ENCODE data around the gene ANKS1A.
"Not testable (repeated sequence)": the region's sequence is repeated elsewhere in the genome, so short reads cannot be mapped to it uniquely, and the experiment has no call there.

ANKS1A gene

GRCh38 chr6:34884996-34885395 lies 4.1 kb upstream of the ANKS1A start:
- DNase-seq = no peak

DNA sequence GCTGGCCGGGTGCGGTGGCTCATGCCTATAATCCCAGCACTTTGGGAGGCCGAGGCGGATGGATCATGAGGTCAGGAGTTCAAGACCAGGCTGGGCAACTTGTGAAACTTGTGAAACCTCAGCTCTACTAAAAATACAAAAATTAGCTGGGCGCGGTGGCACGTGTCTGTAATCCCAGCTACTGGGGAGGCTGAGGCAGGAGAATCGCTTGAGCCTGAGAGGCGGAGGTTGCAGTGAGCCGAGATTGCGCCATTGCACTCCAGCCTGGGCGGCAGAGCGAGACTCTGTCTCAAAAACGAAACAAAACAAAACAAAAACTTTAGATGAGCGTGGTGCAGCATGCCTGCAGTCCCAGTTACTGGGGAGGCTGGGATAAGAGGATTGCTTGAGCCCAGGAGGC lies 3.2 kb upstream of the ANKS1A start:
- DNase-seq = not testable (repeated sequence)

DNA sequence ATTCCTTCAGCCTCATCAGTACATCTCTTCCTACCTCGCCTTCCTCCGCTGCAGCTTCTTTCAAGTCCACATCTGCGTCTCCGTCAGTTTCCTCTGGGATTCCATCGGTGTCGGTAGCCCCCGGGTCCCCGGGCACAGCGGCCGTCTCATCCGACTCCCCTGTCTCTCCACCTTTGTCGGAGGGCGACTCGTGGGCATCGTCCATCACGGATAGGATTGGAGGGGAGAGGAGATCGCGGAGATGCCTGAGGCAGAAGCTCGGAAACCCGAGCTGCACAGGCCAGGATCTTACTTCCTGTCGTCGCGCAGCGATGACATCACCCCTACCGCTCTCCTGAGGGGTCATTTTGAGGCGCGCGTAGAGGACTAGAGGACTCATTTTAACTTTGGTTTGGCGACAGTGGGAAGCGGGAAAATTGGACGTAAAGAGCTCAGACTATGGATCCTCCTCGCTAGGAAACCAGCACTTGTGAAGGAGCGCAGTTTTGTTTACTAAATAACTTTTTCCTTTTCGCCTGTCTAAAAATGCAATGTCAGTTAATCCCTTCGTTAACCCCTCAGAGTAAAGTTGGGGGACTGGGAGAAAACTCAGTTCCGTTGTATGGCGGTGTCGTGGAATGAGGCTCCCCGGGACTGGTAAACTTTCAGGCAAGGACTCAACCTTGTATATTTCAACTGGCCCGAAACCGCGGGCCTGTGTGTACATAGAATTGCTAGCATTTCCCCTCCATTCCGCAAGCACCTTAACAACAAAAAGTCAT lies 1.1 kb upstream of the ANKS1A start, which contains the start of gene TAF11:
TAF11 (minus strand) TSS at position 290 of the 761 bp plus-strand sequence; CDS start at position 205, 85 bp downstream.
- peak; percentile 91 for DNase-seq

DNA sequence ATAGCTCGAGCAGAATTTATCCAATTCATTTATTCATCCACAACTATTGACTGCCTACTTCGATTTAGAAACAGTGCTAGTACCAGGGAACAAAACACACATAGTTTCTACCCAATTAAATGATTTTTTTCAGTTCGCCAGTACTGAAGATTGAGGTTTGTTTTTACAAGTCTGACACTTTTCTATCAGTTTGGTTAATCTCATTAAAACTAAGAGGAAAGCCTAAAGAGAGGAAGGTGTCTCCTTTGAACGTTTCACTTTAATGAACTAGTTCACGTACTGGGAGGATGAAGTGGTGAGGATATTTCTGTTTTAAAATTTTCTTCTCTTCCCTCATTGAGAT lies 570 bp upstream of the ANKS1A start:
- no peak for DNase-seq

- DNase-seq = no peak
Observed at GRCh38 chr6:34890533-34890925, 1.5 kb downstream of the ANKS1A start.

GRCh38 chr6:34891296-34891695 lies 2.2 kb downstream of the ANKS1A start:
- no peak for DNase-seq

GRCh38 chr6:34894693-34895092 lies 5.6 kb downstream of the ANKS1A start:
- DNase-seq = no peak

DNA sequence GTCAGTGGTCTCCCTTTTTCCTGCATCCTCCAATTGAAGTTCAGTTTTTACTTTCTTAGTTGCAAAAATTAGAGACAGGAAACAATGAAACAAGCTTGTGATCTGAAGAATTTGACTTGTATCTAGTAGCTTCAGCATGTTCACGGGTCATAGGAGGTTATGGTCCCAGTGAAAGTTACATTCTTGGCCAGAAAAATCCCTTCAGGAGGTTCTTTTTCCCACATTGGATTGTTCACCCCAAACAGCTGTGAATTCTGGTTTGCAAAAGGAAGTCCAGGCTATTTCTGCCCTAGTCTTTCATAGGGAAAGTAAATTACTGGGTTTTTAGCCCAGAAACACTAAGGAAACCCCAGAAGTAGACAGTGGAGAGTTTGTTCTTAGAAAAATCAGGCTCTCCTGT lies 8.1 kb downstream of the ANKS1A start:
- no peak for DNase-seq

- no peak for DNase-seq
Observed at GRCh38 chr6:34897716-34898115, 8.7 kb downstream of the ANKS1A start.

DNA sequence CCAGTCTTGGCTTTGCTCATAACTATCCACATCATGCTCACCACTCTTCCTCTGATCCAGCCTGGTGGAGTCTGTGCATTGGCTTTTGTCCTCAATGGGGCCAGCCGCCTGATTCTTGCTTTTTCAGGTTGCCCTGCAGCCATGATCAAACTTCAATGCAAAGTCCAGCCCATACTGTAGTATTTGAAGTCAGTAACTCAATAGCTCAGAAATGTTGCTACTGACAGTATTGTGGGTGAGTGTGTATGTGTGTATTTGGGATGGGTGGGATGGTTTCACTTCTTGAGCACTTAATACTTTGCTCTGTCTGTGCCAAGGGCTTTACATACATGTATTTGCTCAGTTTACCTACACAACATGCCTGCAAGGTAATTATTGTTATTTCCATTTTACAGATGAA lies 10.7 kb downstream of the ANKS1A start:
- not testable (repeated sequence) for DNase-seq

DNA sequence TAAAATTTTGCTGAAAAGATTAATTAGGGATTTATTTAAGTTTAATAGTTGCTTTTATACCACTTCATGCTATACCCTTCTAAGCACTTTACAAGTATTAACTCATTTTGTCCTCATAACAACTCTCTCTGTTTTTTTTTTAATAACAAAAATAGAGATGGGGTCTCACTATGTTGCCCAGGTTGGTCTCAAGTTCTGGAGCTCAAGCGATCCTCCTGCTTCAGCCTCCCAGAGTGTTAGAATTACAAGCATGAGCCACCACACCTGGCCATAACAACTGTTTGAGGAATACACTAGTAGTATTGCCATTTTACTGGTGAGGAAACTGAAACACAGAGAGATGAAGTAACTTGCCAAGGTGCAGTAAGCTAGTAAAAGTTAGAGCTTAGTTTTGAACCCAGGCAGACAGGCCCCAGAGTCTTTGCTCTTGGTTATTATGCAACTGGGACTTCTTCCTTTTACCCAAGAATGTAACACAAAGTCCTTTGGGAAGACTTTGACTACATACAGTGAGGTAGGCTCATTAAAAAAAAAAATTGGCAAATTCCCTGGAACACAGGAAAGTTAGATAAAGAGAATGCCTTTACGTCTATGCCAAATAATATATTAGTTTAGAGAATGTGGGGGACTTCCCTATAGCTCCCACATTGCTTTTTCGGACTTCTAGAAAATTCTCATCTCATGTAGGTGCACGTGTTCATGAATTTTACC lies 11.4 kb downstream of the ANKS1A start:
- DNase-seq = no peak

- no peak for DNase-seq
Observed at GRCh38 chr6:34901930-34902329, 12.9 kb downstream of the ANKS1A start.

DNA sequence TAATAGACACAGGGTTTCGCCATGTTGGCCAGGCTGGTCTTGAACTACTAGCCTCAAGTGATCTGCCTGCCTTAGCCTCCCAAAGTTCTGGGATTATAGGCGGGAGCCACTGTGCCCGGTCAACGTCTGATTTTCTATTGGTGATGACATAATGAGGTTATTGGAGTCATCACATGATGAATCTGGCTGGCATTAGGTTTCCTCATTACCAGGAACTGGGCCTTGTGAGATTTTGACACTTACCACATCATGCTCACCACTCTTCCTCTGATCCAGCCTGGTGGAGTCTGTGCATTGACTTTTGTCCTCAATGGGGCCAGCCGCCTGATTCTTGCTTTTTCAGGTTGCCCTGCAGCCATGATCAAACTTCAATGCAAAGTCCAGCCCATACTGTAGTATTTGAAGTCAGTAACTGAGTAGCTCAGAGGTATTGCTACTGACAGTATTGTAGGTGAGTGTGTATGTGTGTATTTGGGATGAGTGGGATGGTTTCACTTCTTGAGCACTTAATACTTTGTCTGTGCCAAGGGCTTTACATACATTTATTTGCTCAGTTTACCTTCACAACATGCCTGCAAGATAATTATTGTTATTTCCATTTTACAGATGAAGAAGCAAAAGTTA lies 16.0 kb downstream of the ANKS1A start:
- no peak for DNase-seq

DNA sequence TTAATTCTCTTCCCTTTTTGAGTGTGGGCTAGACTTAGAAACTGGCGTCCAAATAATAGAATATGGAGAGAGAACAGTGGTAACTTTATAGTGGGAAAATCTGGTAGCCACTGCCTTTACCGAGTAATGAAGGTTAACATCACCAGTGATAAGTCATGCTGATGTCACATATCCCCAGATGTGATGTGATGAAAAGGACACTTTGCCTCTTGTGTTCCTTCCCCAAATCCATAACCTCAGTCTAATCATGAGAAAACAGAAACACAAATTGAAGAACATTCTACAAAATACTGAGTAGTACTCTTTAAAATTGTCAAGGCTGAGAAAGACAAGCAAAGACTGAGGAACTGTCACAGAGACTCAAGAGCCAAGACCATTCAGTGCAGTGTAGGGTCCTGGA lies 17.8 kb downstream of the ANKS1A start:
- DNase-seq = no peak

DNA sequence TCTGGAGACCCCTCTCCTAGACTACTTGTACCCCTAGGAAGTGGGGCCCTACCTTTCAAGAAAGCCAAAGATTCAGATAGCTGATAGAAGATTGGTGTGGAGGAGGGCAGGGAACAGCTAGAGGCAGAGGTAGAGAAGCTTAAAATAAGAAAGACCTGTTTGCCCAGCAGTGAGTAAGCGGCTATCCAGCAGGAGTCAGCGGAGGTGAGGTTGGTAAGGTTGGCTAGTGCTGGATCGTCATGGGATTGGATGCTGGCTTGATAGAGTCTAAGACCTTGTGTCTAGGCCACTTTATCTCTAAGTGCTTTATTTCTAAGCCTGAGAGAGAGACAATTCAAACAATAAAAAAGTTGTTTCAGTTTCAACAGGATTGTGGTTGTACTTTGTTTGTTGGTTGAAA lies 19.1 kb downstream of the ANKS1A start:
- no peak for DNase-seq

- DNase-seq = no peak
Observed at GRCh38 chr6:34909320-34909883, 20.3 kb downstream of the ANKS1A start.

DNA sequence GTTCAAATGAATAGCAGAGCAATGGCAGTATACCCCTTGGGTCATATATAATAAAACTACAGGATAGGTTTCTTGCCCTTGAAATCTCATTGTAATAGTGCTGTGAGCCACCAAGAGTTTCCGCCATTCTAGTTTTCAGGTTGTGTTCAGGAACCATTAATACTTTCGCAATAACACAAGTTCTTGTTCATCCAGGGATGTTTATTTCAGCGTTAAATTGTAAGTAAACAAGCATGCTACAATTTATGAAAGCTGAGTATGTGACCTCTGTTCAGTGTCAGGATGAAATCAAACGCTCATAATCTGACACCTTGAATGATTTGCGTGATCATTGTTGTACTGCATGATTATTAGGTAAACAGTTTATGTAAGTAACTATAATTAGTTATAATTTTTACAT lies 22.8 kb downstream of the ANKS1A start:
- DNase-seq = no peak

DNA sequence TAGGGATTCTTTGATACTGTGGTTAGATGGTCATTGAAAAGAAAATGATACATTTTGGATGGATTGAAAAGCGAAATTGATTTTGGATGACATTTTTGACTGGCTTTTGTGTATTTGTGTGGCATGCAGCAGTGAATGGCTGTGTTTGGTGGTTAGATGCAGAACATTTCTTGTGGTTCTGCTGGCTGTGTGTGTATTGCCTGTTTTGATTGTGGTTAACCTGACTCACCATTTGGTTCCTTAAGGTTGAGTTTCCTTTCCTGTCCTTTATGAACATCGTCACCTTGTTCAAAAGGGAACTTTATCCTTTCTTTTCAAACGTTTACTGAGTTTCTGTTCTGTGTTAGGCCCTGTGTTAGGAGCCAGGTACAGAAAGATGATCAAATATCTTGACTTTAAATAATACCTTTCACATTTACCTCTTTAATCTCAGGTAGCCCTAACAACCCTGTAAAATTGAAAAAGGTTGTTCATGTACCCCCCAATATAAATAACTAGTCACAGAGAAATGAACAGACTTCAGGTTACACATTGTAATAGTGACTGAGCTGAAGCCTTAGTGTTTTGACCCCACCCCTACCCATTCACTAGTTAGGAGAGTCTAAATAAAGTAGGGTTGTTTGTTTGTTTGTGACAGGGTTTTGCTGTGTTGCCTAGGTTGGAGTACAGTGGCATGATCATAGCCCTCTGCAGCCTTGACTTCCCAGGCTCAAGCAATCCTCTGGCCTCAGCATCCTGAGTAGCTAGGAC lies 23.8 kb downstream of the ANKS1A start:
- DNase-seq = peak; percentile 48

- DNase-seq = no peak
Observed at GRCh38 chr6:34914358-34914757, 25.3 kb downstream of the ANKS1A start.

DNA sequence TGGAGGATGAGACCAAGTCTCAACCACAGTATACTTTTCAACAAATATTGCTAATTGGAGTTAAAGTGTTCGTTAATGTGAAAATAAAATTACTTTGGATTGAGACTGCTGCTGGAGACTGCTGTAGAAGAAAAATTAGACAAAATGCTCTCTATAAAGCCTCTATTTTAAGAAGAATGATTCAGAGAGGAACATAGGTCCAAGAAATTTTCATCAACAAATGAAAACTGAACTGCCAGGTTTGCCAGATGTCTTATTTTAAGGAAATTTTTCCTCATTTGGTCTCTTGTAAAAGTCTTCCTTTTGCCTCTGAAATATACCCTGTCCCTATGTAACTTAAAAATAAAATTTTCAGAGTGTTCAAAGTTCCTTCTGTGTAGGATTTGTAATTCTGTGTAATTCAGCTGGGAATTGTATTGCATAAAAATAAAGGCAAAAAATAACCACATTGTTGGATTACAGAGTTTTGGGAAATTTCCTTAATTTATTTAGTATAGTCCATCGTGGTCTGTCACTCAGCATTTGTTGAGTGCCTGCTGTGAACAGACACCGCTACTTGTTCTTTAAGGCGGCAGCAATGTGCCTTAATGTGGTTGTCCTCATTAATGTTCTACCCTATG lies 27.4 kb downstream of the ANKS1A start:
- DNase-seq = no peak

DNA sequence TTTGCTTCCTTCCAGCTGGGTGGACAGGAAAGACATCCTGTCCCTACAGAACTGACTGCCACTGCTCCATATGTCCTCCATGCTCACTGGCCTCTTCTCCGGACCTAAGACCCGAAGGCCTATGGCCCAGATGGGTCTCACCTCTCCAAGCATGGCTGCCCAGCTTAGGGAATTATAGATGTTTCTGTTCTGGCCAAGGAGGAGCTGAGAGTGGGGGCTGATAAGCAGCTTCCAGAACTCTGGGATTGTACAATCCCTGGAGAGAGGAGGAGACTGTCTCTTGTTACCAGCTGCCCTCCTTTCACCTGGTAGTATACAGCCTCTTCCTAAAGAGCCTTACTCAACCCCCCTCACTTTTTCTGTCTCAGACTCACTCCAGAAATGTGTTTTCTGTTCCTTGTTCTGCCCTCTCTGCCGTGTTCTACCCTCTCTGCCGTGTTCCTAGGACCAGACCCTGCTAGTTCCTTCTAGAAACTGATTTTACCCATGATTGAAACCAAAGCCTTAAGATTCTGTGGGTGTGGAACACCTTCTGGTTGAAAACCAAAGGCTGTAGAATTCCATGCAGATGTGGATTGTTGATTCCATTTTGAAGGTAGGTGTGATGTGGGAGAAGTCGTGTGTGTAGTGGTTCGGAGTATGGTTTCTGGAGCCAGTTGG lies 28.7 kb downstream of the ANKS1A start:
- DNase-seq = no peak

DNA sequence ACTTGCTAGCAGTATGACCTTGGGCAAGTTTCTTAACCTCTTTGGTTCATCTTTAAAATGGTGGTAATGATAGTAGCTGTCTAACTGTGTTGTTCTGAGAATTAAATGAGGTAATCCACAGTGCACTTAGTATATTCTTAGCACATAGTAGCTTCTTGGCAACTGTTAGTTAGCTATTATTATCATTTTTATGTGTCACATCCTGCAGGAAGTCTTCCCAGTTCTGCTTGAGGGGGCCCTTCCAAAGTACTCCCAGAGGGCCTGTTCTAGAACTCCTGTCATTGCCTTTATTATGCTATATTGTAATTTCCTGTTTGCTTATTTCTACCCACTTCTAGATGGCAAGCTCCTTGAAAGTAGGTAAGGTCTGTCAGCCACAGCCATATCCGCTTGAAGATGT lies 30.6 kb downstream of the ANKS1A start:
- DNase-seq = no peak

Data from CD4-positive, alpha-beta T cell treated with Interleukin-10 for 1 hour (primary cell).